ENCODE results near the gene ACER3.
"Not testable (repeated sequence)": the region's sequence is repeated elsewhere in the genome, so short reads cannot be mapped to it uniquely, and the experiment has no call there.

ACER3 gene

GRCh38 chr11:76919887-76920746 lies 59.4 kb downstream of the ACER3 start:
- peak; percentile 27 for DNase-seq (ENCODE audit: low read depth, low spot score)

GRCh38 chr11:76927160-76927559 lies 66.4 kb downstream of the ACER3 start:
- DNase-seq (ENCODE audit: low read depth, low spot score) = no peak

- DNase-seq (ENCODE audit: low read depth, low spot score) = no peak
These were observed 74.3 kb downstream of the ACER3 start for GRCh38 chr11:76935042-76935441.

- DNase-seq (ENCODE audit: low read depth, low spot score) = no peak
These were observed 78.5 kb downstream of the ACER3 start for GRCh38 chr11:76939219-76939631.

- DNase-seq (ENCODE audit: low read depth, low spot score) = no peak
These were observed 83.5 kb downstream of the ACER3 start for GRCh38 chr11:76944225-76944624.

GRCh38 chr11:76946223-76946622 lies 85.5 kb downstream of the ACER3 start:
- no peak for DNase-seq (ENCODE audit: low read depth, low spot score)

GRCh38 chr11:76947190-76947589 lies 86.5 kb downstream of the ACER3 start:
- no peak for DNase-seq (ENCODE audit: low read depth, low spot score)

GRCh38 chr11:76947800-76948199 lies 87.1 kb downstream of the ACER3 start:
- no peak for DNase-seq (ENCODE audit: low read depth, low spot score)

GRCh38 chr11:76955459-76956114 lies 94.9 kb downstream of the ACER3 start:
- DNase-seq (ENCODE audit: low read depth, low spot score) = no peak

GRCh38 chr11:76962583-76963416 lies 102.1 kb downstream of the ACER3 start:
- DNase-seq (ENCODE audit: low read depth, low spot score) = no peak

GRCh38 chr11:76963417-76964168 lies 102.9 kb downstream of the ACER3 start:
- DNase-seq (ENCODE audit: low read depth, low spot score) = not testable (repeated sequence)

GRCh38 chr11:76972051-76972450 lies 111.3 kb downstream of the ACER3 start:
- no peak for DNase-seq (ENCODE audit: low read depth, low spot score)

- DNase-seq (ENCODE audit: low read depth, low spot score) = no peak
These were observed 113.6 kb downstream of the ACER3 start for GRCh38 chr11:76974179-76974891.

- DNase-seq (ENCODE audit: low read depth, low spot score) = no peak
These were observed 114.8 kb downstream of the ACER3 start for GRCh38 chr11:76975513-76975912.

GRCh38 chr11:76977791-76978190 lies 117.1 kb downstream of the ACER3 start:
- DNase-seq (ENCODE audit: low read depth, low spot score) = no peak

- no peak for DNase-seq (ENCODE audit: low read depth, low spot score)
These were observed 117.5 kb downstream of the ACER3 start for GRCh38 chr11:76978239-76978638.

- no peak for DNase-seq (ENCODE audit: low read depth, low spot score)
These were observed 118.1 kb downstream of the ACER3 start for GRCh38 chr11:76978818-76979217.

- DNase-seq (ENCODE audit: low read depth, low spot score) = no peak
These were observed 119.5 kb downstream of the ACER3 start for GRCh38 chr11:76980196-76980595.

GRCh38 chr11:76984743-76985142 lies 124.0 kb downstream of the ACER3 start:
- no peak for DNase-seq (ENCODE audit: low read depth, low spot score)

GRCh38 chr11:76987203-76987602 lies 126.5 kb downstream of the ACER3 start:
- no peak for DNase-seq (ENCODE audit: low read depth, low spot score)

GRCh38 chr11:76990628-76991027 lies 129.9 kb downstream of the ACER3 start:
- DNase-seq (ENCODE audit: low read depth, low spot score) = no peak
